Measurements from ENCODE around the gene CXCR5.

GRCh38 chr11:118922745-118923627 is 39.3 kb downstream of the CXCR5 start:
- TF ChIP-seq POLR2A (IDR thresholded peaks at IDR 0.05; ENCODE audit: low read length): no peak
- TF ChIP-seq GATA1 (IDR thresholded peaks at IDR 0.05; ENCODE audit: low read depth, low read length): no peak

Data from erythroblast (primary cell).